ENCODE results near the gene FUZ. TPM values are rescaled to one million over a fixed set of nuclear protein-coding genes. Genes with fewer than 3 reads are reported as not detected.
"Not testable (repeated sequence)": the region's sequence is repeated elsewhere in the genome, so short reads cannot be mapped to it uniquely, and the experiment has no call there.

The FUZ gene
- total RNA-seq, 4 donors from 2014 or later, result 10.5 to 28.8 (median 23.3) TPM

DNA sequence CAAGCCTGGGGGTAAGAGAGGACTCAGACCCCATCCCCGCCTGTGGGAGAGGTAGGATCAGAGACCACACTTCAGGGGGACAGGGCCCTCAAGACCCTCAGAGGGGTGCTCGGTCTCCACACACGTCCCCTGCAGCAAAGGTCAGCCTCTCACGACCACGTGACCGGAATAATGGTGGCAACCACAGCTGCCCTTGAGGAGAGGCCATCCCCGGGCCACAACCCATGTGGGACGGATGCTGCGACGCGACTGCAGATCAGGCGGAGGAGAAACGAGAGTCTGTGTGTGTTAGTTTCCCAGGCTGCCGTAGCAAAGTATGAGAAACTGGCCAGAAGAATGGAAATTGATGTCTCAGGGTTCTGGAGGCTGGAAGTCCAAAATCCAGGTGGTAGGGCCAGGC lies 13.9 kb upstream of the FUZ start:
- intact Hi-C loops (cut with DNase I; ENCODE audit: low total_unique reads), result no loop called here
- no peak for DNase-seq
- no peaks in the 10 kb centered on the region for H3K4me1 ChIP-seq
- H3K27me3 ChIP-seq, result no peaks in the 10 kb centered on the region
- no peak overlapping the region for H3K27ac ChIP-seq
- H3K9me3 ChIP-seq, result no peaks in the 10 kb centered on the region
- TF ChIP-seq POLR2A (IDR thresholded peaks at IDR 0.05), result no peak
- TF ChIP-seq, protein P1, sequence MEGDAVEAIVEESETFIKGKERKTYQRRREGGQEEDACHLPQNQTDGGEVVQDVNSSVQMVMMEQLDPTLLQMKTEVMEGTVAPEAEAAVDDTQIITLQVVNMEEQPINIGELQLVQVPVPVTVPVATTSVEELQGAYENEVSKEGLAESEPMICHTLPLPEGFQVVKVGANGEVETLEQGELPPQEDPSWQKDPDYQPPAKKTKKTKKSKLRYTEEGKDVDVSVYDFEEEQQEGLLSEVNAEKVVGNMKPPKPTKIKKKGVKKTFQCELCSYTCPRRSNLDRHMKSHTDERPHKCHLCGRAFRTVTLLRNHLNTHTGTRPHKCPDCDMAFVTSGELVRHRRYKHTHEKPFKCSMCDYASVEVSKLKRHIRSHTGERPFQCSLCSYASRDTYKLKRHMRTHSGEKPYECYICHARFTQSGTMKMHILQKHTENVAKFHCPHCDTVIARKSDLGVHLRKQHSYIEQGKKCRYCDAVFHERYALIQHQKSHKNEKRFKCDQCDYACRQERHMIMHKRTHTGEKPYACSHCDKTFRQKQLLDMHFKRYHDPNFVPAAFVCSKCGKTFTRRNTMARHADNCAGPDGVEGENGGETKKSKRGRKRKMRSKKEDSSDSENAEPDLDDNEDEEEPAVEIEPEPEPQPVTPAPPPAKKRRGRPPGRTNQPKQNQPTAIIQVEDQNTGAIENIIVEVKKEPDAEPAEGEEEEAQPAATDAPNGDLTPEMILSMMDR (IDR thresholded peaks at IDR 0.05), result no peak
- H3K4me3 ChIP-seq, result no peak overlapping the region
- no peaks in the 10 kb centered on the region for H3K36me3 ChIP-seq

DNA sequence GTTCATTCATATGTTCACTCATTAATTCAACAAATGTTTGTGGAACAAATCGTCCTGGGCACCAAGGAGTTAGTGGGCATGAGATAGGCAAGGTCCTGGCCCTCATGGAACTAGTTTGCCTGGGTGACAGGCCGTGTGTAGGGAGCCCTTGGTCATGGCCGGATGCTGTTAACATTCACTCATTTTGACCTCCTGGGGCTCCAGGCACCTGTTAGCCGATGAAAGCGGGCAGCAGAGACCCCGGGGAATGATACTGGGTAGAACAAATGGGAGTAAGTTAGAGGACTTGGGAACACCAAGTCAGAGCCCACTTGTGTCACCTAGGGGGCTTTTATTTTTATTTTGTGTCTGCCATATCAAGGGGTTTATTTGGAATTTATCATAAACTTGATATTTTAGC lies 11.6 kb upstream of the FUZ start:
- Histone ChIP-seq H3K4me1 (no peaks in the 10 kb centered on the region), H3K4me3 (no peak overlapping the region), H3K27me3 (no peaks in the 10 kb centered on the region), H3K36me3 (no peaks in the 10 kb centered on the region), H3K9me3 (no peaks in the 10 kb centered on the region), H3K27ac (no peak overlapping the region)
- no peak for DNase-seq
- intact Hi-C loops (cut with DNase I; ENCODE audit: low total_unique reads), result no loop called here
- no peak for TF ChIP-seq POLR2A (IDR thresholded peaks at IDR 0.05)
- TF ChIP-seq, protein P1 (IDR thresholded peaks at IDR 0.05), result no peak

DNA sequence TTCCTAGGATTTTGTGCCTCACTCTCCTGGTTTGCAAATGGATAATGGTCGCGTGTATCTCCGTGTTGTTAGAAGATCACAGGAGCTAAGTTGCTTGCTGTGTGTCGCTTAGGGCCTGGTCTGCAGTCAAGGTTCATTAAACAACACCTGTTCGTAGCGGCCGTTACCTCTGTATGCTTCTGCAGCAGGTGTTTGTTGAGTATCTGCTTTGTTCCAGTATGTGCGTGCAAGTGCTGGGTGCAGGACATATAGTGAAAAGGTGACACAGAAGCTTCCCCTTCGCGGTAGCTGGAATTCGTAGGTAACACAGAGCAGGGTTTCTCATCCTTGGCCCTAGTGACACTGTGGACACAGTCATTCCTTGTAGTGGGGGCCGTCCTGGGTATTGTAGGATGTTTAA lies 10.4 kb upstream of the FUZ start:
- H3K9me3 ChIP-seq, result no peaks in the 10 kb centered on the region
- H3K4me3 ChIP-seq, result no peak overlapping the region
- intact Hi-C loops (cut with DNase I; ENCODE audit: low total_unique reads), result no loop called here
- no peak overlapping the region for H3K27ac ChIP-seq
- H3K36me3 ChIP-seq, result no peaks in the 10 kb centered on the region
- DNase-seq, result no peak
- H3K27me3 ChIP-seq, result no peaks in the 10 kb centered on the region
- TF ChIP-seq, protein P1 (IDR thresholded peaks at IDR 0.05), result no peak
- no peak for TF ChIP-seq POLR2A (IDR thresholded peaks at IDR 0.05)
- peaks cover 0 to 9% of the 10 kb centered on the region in 2 donors for H3K4me1 ChIP-seq

DNA sequence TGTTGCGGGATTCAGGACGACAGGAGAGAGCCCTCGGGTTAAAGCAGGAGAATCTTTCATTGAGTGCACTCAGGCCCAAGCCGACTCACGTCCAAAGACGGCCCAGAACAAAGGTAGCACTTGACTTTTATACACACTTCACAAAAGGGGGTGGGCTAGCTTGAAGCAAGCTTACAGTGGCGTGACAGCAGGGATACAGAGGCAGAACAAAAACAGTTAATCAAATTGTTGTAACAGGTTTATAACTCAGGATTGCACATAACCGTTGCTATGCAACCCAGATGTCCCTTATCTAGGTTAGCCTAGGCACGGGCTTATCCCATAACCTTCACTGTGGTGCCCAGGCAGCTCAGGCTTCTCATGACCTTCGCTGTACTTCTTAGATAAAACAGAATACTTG lies 7.0 kb upstream of the FUZ start:
- no peak overlapping the region for H3K4me3 ChIP-seq
- H3K27ac ChIP-seq, result no peak overlapping the region
- H3K27me3 ChIP-seq, result no peaks in the 10 kb centered on the region
- H3K4me1 ChIP-seq, result peaks cover 0 to 10% of the 10 kb centered on the region in 2 donors
- DNase-seq, result no peak
- TF ChIP-seq, protein P1 (IDR thresholded peaks at IDR 0.05), result no peak
- TF ChIP-seq POLR2A (IDR thresholded peaks at IDR 0.05), result no peak
- intact Hi-C loops (cut with DNase I; ENCODE audit: low total_unique reads), result no loop called here
- H3K36me3 ChIP-seq, result no peaks in the 10 kb centered on the region
- no peaks in the 10 kb centered on the region for H3K9me3 ChIP-seq

DNA sequence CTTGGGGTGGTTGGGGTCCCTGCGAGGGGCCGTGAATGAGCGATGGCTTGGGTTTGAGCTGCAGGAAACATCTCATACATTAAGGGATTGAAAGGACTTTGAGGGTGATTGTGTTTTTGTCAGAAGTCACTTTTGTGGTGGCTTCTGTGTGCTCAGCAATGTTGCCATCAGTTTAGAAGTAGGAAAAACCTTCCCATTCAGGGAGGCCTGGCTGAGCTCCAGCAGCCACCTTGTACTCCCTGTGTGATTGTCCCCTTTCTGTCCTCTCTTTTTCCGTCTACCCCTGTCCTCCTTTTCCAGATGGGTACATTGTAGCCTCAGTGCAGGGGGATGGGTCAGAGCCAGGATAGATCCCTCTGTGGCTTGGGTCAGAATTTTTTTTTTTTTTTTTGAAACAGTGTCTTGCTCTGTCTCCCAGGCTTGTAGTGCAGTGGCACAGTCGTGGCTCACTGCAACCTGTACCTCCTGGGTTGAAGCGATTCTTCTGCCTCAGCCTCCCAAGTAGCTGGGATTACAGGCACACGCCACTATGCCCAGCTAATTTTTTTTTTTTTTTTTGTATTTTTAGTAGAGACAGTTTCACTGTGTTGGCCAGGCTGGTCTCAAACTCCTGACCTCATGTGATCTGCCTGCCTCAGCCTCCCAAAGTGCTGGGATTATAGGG lies 6.5 kb upstream of the FUZ start:
- intact Hi-C loops (cut with DNase I; ENCODE audit: low total_unique reads); H3K9me3 ChIP-seq; H3K27ac ChIP-seq; H3K27me3 ChIP-seq; DNase-seq; H3K4me1 ChIP-seq; H3K36me3 ChIP-seq: not testable (repeated sequence)
- H3K4me3 ChIP-seq, result peak overlapping the region in 1 of 2 donors; percentile 83
